ENCODE results near the gene RBM12.

The RBM12 gene

DNA sequence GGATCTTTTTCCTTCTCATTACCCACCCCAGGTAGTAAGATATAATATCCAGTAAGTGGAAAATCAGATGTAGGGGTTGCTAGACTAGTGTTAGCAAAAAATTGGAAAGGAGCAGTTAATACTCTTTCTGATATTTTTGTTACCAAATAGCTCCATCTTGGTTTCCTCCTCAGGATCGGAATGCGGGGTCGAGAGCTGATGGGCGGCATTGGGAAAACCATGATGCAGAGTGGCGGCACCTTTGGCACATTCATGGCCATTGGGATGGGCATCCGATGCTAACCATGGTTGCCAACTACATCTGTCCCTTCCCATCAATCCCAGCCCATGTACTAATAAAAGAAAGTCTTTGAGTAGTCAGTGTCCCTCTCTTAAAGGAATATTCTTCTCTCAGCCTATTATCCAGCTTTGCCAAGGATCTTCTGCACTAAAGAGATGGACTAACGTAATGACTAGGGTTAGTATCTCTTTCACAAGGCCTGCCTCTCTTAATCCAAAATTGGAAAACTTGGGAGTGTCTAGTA is 36.0 kb upstream of the RBM12 start:
- TF ChIP-seq, protein P1, sequence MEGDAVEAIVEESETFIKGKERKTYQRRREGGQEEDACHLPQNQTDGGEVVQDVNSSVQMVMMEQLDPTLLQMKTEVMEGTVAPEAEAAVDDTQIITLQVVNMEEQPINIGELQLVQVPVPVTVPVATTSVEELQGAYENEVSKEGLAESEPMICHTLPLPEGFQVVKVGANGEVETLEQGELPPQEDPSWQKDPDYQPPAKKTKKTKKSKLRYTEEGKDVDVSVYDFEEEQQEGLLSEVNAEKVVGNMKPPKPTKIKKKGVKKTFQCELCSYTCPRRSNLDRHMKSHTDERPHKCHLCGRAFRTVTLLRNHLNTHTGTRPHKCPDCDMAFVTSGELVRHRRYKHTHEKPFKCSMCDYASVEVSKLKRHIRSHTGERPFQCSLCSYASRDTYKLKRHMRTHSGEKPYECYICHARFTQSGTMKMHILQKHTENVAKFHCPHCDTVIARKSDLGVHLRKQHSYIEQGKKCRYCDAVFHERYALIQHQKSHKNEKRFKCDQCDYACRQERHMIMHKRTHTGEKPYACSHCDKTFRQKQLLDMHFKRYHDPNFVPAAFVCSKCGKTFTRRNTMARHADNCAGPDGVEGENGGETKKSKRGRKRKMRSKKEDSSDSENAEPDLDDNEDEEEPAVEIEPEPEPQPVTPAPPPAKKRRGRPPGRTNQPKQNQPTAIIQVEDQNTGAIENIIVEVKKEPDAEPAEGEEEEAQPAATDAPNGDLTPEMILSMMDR (IDR thresholded peaks at IDR 0.05; ENCODE audit: insufficient read depth, missing control alignments), result no peak
- FAIRE-seq, result no peak
- DNase-seq (ENCODE audit: insufficient read length, low spot score), result no peak

DNA sequence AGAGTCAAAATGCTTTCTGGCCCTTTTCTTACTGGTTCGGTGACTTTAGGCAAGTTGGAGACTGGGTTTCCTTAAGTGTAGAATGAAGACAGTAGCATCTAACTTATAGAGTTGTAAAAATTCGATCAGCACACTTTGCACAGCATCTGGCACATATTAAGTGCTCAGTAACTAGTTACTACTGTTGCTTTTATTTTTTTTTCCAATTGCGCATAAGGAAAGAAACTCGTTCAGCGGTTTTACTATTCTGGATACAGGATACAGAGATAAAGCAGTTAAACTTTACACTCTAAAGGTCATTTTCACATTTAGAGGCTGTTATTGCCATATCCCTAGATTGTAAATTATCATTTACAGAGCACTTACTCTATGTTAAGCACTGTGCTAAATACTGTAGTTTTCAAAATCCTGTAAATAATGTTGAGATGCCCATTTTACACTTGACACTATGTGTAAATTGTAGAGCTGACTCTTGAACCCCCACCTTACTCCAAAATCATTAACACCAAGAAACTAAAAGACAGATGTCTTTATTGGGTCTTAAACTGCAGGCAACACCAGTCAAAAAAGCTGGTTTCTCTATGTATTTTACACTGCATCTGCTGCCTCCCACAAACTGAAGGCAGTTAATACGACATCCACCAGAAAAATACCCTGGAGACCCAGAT is 35.4 kb upstream of the RBM12 start:
- no peak for FAIRE-seq
- TF ChIP-seq, protein P1 (IDR thresholded peaks at IDR 0.05; ENCODE audit: insufficient read depth, missing control alignments), result no peak
- DNase-seq (ENCODE audit: insufficient read length, low spot score), result no peak

DNA sequence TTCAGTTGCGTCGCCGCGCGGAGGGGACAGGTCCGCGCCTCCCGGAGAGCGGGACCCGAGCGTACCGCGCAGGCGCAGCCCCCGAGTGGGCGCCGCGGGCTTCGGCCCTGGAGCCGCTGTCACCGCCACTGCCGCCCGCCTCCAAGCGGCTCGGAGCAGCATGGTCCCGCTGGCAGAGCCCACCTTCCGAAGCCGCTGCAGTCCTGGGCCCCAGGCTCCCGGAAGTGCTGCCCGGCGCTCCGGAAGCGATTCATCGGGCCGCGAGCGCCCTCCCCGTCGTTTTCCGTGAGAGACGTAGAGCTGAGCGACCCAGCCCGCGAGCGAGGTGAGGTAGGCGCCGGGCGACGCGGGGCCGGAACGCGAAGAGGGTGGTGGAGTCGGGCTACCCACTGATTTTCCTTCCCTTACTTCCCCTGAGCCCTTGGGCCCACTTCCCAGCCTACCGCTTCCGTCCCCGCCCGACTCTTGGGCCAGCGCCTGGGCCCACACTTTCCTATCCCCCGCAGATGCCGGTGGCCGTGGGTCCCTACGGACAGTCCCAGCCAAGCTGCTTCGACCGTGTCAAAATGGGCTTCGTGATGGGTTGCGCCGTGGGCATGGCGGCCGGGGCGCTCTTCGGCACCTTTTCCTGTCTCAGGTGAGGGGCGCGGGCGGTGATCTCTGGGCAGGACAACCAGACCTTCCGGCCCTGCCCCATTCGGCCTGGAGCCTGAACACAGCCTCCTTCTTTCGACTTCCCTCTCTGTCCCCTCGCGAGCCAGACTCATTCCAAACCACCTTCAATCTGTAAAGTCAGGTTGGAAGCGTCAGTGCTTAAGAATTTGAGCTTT is 34.6 kb upstream of the RBM12 start, which contains the start of the genes NFS1 and ROMO1:
Gene NFS1 (minus strand): TSS at position 226 of the 830 bp plus-strand sequence. CDS start 64 bp downstream, at position 162.
Gene ROMO1 (plus strand): TSS at position 279 of the 830 bp plus-strand sequence. CDS start 228 bp downstream, at position 507.
- peak; percentile 85 for DNase-seq (ENCODE audit: insufficient read length, low spot score)
- TF ChIP-seq, protein P1 (IDR thresholded peaks at IDR 0.05; ENCODE audit: insufficient read depth, missing control alignments), result peak; percentile 33
- no peak for FAIRE-seq

DNA sequence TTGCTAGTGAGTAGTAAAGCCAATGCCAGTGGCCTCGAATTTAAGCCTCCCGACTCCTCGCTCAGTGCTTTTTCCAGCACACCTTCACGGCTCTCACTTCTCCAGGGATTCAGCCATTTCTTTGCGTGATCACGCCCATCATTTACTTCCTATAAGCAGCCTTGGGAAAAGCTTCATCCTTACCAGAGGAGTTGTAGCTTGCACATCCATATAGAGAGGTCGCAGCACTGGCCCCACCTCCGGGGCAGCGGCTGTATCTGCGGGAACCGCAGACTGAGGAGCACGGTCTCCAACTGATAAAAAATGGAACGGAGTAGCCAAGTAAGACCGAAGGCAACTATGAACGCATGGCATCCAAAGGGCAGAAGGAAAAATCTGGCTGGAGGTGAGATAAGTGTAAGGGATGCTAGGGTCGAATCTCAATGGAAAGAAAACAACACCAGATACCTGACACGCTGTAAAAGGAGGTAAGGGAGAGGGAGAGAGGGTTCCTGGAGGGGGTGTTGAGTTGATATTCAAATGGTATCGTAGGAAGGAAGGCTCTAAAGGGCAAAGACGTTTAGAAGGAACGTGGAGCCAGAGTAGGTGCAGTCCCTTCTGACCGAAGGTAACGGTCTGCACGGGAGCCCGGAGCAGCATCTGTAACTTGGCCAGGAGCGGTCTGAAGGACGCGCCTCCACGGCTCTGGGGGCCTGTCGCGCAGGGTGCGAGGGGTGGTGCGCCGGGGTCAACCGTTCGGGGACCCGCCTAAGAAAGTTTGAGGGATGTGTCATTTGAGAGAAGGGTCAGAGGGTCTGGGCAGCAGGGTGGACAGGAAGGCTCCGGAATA is 33.8 kb upstream of the RBM12 start:
- DNase-seq (ENCODE audit: insufficient read length, low spot score) (no peak), FAIRE-seq (no peak)

DNA sequence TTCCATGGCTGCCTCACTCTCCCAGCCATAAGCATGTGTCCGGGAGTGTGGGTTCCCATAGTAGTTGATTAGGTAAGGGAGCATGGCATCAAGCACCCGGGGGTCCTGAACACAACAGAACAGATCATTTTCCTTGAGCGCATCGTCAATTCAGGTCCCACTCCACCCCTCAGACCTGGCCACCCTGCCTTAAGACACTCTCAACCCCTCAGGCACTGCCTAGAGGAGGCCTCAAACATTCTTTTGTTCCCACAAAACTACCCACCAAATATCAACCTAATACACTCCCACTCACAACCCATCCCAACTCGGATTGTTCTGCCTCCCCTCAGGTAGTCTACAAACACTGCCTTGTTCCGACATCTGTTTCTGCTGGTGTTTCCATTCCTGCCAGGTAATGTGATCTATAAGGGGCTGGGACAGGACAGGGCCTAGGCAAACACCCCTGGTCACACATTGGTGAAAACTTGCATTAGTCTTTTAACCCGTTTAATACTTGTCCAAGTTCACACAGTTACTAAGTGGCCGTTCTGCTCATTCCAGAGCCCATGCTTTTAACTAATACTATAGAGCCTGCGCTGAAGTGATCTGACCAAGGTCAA is 33.1 kb upstream of the RBM12 start:
- DNase-seq (ENCODE audit: insufficient read length, low spot score), result no peak
- no peak for FAIRE-seq
- TF ChIP-seq, protein P1 (IDR thresholded peaks at IDR 0.05; ENCODE audit: insufficient read depth, missing control alignments), result no peak

More for the DNA sequence above, 33.8 kb upstream of the RBM12 start:
- TF ChIP-seq, protein P1 (IDR thresholded peaks at IDR 0.05; ENCODE audit: insufficient read depth, missing control alignments), result no peak

DNA sequence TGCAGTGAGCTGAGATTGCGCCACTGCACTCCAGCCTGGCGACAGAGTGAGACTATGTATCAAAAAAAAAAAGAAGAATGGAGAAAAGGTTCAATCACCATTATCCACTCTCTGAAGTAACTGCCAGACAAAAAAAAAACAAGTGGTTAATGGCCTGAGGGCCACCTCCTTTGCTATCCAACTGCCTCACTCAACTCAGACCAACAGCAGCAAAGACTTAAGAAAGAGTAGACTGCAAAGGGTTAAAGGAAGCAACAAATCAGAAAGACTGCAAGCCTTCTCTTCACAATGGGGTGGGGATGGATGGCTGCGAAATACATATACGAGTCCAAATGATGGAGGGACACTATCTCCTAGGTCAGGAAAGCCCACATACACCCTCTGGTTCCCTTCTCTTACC is 31.3 kb upstream of the RBM12 start:
- TF ChIP-seq, protein P1 (IDR thresholded peaks at IDR 0.05; ENCODE audit: insufficient read depth, missing control alignments), result no peak
- DNase-seq (ENCODE audit: insufficient read length, low spot score) (no peak), FAIRE-seq (no peak)

Measured in D721Med (cell line).